HepG2 (cell line): ENCODE data around the gene FSD2. TPM values are rescaled to one million over a fixed set of nuclear protein-coding genes. Genes with fewer than 3 reads are reported as not detected.

Experiments used
- CEBPZ ChIP-seq: IDR thresholded peaks from 2 replicates; pipeline ENCODE4 v1.6.1; 2012; ENCODE audit warnings: low read length, improper control_type of control experiment
- HHEX ChIP-seq: IDR thresholded peaks from 2 replicates; pipeline ENCODE4 v1.6.1; 2016; ENCODE audit warnings: control low read depth
- HIC2 ChIP-seq: sonication (generic); formaldehyde crosslinking; IDR thresholded peaks from 2 replicates; pipeline ENCODE4 v1.9.0; 2022; ENCODE audit warnings: low read depth, missing genetic modification reagents
- HNRNPK ChIP-seq: fragments of 200-400 bp; formaldehyde crosslinking; IDR thresholded peaks from 2 replicates; pipeline ENCODE4 v1.6.1; 2018; ENCODE audit warnings: low read length, low read depth, moderate library complexity, mild to moderate bottlenecking; ENCODE audit not compliant: poor library complexity, severe bottlenecking
- LRRFIP1 ChIP-seq: sonication (generic); formaldehyde crosslinking; conservative IDR thresholded peaks from 2 replicates; pipeline ENCODE4 v1.4.0; 2020; ENCODE audit warnings: missing genetic modification reagents
- MED8 ChIP-seq: sonication (generic); formaldehyde crosslinking; IDR thresholded peaks from 2 replicates; pipeline ENCODE4 v1.8.1; 2023; ENCODE audit warnings: mild to moderate bottlenecking, missing genetic modification reagents; ENCODE audit not compliant: insufficient replicate concordance
- MYPOP ChIP-seq: sonication (generic); formaldehyde crosslinking; IDR thresholded peaks from 2 replicates; pipeline ENCODE4 v1.8.1; 2023; ENCODE audit warnings: mild to moderate bottlenecking, moderate library complexity, missing genetic modification reagents
- NR2F2 ChIP-seq: IDR thresholded peaks from 2 replicates; pipeline ENCODE4 v1.6.1; 2012; ENCODE audit warnings: low read depth, inconsistent platforms, borderline replicate concordance
- PRPF4 ChIP-seq: fragments of 200-400 bp; formaldehyde crosslinking; IDR thresholded peaks from 2 replicates; pipeline ENCODE4 v1.6.1; 2016; ENCODE audit warnings: low read length, low read depth; ENCODE audit not compliant: poor library complexity, severe bottlenecking
- RAD21 ChIP-seq: fragments of 450-650 bp; formaldehyde crosslinking; IDR thresholded peaks from 2 replicates; pipeline ENCODE4 v1.5.0; 2020; ENCODE audit warnings: mild to moderate bottlenecking
- RAD51 ChIP-seq: fragments of 450-650 bp; IDR thresholded peaks from 2 replicates; pipeline ENCODE4 v1.6.1; 2016; ENCODE audit warnings: borderline replicate concordance
- RBM22 ChIP-seq: fragments of 200-400 bp; formaldehyde crosslinking; optimal IDR thresholded peaks from 2 replicates; pipeline ENCODE3; 2017; ENCODE audit warnings: mild to moderate bottlenecking, low read length, moderate library complexity
- SIX4 ChIP-seq: sonication (generic); formaldehyde crosslinking; IDR thresholded peaks from 2 replicates; pipeline ENCODE4 v1.4.0; 2020; ENCODE audit warnings: missing genetic modification reagents
- SP4 ChIP-seq: sonication (generic); formaldehyde crosslinking; IDR thresholded peaks from 2 replicates; pipeline ENCODE4 v1.8.1; 2023; ENCODE audit warnings: mild to moderate bottlenecking, missing genetic modification reagents
- SRSF4 ChIP-seq: fragments of 200-400 bp; formaldehyde crosslinking; IDR thresholded peaks from one replicate; pipeline ENCODE4 v1.6.1; 2018; ENCODE audit warnings: mild to moderate bottlenecking, low read depth, low read length, moderate library complexity; ENCODE audit not compliant: poor library complexity, severe bottlenecking
- THAP7 ChIP-seq: sonication (generic); formaldehyde crosslinking; IDR thresholded peaks from 2 replicates; pipeline ENCODE4 v1.8.1; 2023; ENCODE audit warnings: mild to moderate bottlenecking, missing genetic modification reagents
- ZNF274 ChIP-seq: sonication (generic); formaldehyde crosslinking; IDR thresholded peaks from 2 replicates; pipeline ENCODE4 v1.5.1; 2020; ENCODE audit warnings: mild to moderate bottlenecking, missing genetic modification reagents
- ZNF296 ChIP-seq: sonication (generic); formaldehyde crosslinking; conservative IDR thresholded peaks from 2 replicates; pipeline ENCODE4 v1.5.0; 2020; ENCODE audit warnings: mild to moderate bottlenecking, missing genetic modification reagents
- polyA plus RNA-seq, 8 experiments: library from polyadenylated mRNA; depleted of rRNA in 3 of 8; stranded (reverse) in 7 of 8; unstranded in 1 of 8; fragments of >200 nt; fragmentation: Illumina TruSeq in 4 of 8; extraction: Trizol in 4 of 8; gene quantifications; 2 replicates each; pipeline versions ENCODE4 v1.2.1 to v1.2.3, GENCODE V29; 2011 to 2016; ENCODE audit warnings: low read depth in 4 of 8, missing spikeins in 1 of 8, mixed read lengths in 1 of 8; ENCODE audit not compliant: insufficient read depth in 1 of 8
- total RNA-seq, 5 experiments: library from RNA; depleted of rRNA; stranded (reverse); fragments of >200 nt; fragmentation: Illumina TruSeq; extraction: Trizol; gene quantifications; 2 replicates each; pipeline ENCODE4 v1.2.3, GENCODE V29; 2016; ENCODE audit warnings: low read depth in 1 of 5

Gene FSD2
- total and polyA plus RNA-seq, 2 of the 13 experiments (the other 11 are each of a cell fraction or from before 2014, with no cell fraction given): not detected

- TF ChIP-seq HIC2: no peak
- TF ChIP-seq RAD21 (CRISPR knock-in tag): peak; percentile 35; the same call in 1 of the 2 replicates
- TF ChIP-seq MED8 (CRISPR knock-in tag): no peak
- TF ChIP-seq SIX4 (CRISPR knock-in tag): no peak
- no peak for TF ChIP-seq LRRFIP1 (CRISPR knock-in tag)
- TF ChIP-seq NR2F2: no peak
- no peak for TF ChIP-seq RBM22
- no peak for TF ChIP-seq CEBPZ
- TF ChIP-seq RAD51: no peak
- no peak for TF ChIP-seq HHEX (CRISPR knock-in tag)
- TF ChIP-seq THAP7 (CRISPR knock-in tag): no peak
- no peak for TF ChIP-seq ZNF296 (CRISPR knock-in tag)
- TF ChIP-seq MYPOP (CRISPR knock-in tag): 0 out of 2 replicates have a peak, but pooled peaks have one; percentile 49
- TF ChIP-seq SP4 (CRISPR knock-in tag): 0 out of 2 replicates have a peak, but pooled peaks have one; percentile 9
- peak; percentile 93 for TF ChIP-seq ZNF274 (CRISPR knock-in tag)
- no peak for TF ChIP-seq SRSF4
- no peak for TF ChIP-seq HNRNPK
- TF ChIP-seq PRPF4: no peak
Measured at GRCh38 chr15:82809308-82810060, 3.6 kb upstream of the FSD2 start, which contains the start of gene WHAMM (continued).
